Panc1 (cell line): ENCODE measurements around the gene FKRP. TPM values are rescaled to one million over a fixed set of nuclear protein-coding genes. Genes with fewer than 3 reads are reported as not detected.
A peak's percentile ranks its signal among the peaks of the same experiment; 100 is the strongest.

Experiments used
- ATAC-seq: fragments of 200-7000 bp; cut with Tn5 transposase; 2 replicates; pipeline ENCODE4 v1.9.1; 2020; ENCODE audit warnings: mild to moderate bottlenecking, moderate library complexity
- BruUV-seq: library from RNA; stranded (reverse); fragments of 400-500 nt; replicated peaks from 2 replicates; lab custom pipeline; 2021; lab: Mats Ljungman, UMichigan
- CTCF ChIA-PET: fragments of 300-600 bp; sonication (Branson Sonifier 250); formaldehyde crosslinking; loops from one replicate; lab custom pipeline; 2022; ENCODE audit warnings: antibody characterized with exemption; lab: Charles Lee
- POLR2A ChIA-PET: fragments of 300-600 bp; sonication (Branson Sonifier 250); formaldehyde crosslinking; loops from one replicate; lab custom pipeline; 2022; ENCODE audit warnings: antibody characterized with exemption; lab: Charles Lee
- DNase-seq: peaks from one replicate; pipeline ENCODE4 v3.0.0-alpha.2; 2010; ENCODE audit warnings: low read depth, low spot score
- H3K27ac ChIP-seq: 2 replicates; pipeline ENCODE4 v1.5.1; 2011; ENCODE audit warnings: mild to moderate bottlenecking, low read length, inconsistent platforms
- H3K27me3 ChIP-seq: fragments of 200-500 bp; sonication (Bioruptor generic); 2 replicates; pipeline ENCODE4 v1.6.0; 2014; ENCODE audit warnings: low read length, inconsistent platforms; ENCODE audit not compliant: control insufficient read depth, insufficient read depth
- H3K36me3 ChIP-seq: fragments of 200-500 bp; sonication (Bioruptor generic); 2 replicates; pipeline ENCODE4 v1.5.1; 2014; ENCODE audit warnings: inconsistent platforms, mild to moderate bottlenecking, low read length, moderate library complexity; ENCODE audit not compliant: control insufficient read depth, insufficient read depth
- H3K4me1 ChIP-seq: 2 replicates; pipeline ENCODE4 v1.5.1; 2011; ENCODE audit warnings: inconsistent platforms, mild to moderate bottlenecking, low read length, moderate library complexity; ENCODE audit not compliant: control insufficient read depth, insufficient read depth
- H3K4me3 ChIP-seq, 2 experiments: 2 replicates each; pipeline ENCODE4 v1.5.1; 2011 to 2012; ENCODE audit warnings: low read depth in 2 of 2, low read length in 2 of 2, mild to moderate bottlenecking in 2 of 2, inconsistent platforms in 1 of 2, moderate library complexity in 1 of 2
- H3K9me3 ChIP-seq: fragments of 200-500 bp; sonication (Bioruptor generic); 2 replicates; pipeline ENCODE4 v1.5.1; 2014; ENCODE audit warnings: low read depth, mild to moderate bottlenecking, inconsistent platforms, low read length, moderate library complexity; ENCODE audit not compliant: control insufficient read depth, insufficient read depth
- POLR2AphosphoS5 ChIP-seq: IDR thresholded peaks from 2 replicates; pipeline ENCODE4 v1.6.1; 2012; ENCODE audit warnings: mild to moderate bottlenecking, low read depth, low read length, moderate library complexity
- SIN3A ChIP-seq: IDR thresholded peaks from 2 replicates; pipeline ENCODE4 v1.6.1; 2012; ENCODE audit warnings: low read depth, mild to moderate bottlenecking, low read length, moderate library complexity, borderline replicate concordance; ENCODE audit not compliant: insufficient read depth
- TCF7L2 ChIP-seq: IDR thresholded peaks from 2 replicates; pipeline ENCODE4 v1.6.1; 2011; ENCODE audit warnings: mild to moderate bottlenecking, low read depth, low read length, inconsistent platforms
- in situ Hi-C: cut with HindIII; loops from 2 replicates; pipeline ENCODE4 v1.10.0; 2016; ENCODE audit warnings: low sequenced_read_pairs, low pct_unique_long_range_greater_than_20kb
- intact Hi-C: fragments of 100-400 bp; cut with micrococcal nuclease; formaldehyde crosslinking; loops from one replicate; pipeline ENCODE4 v1.10.0; 2022; ENCODE audit not compliant: unreplicated experiment
- total RNA-seq: library from RNA; stranded (reverse); gene quantifications from one replicate; pipeline ENCODE4 v1.2.1, GENCODE V29; 2021; ENCODE audit not compliant: unreplicated experiment
- TF ChIP-seq, protein P1 (sequence below): fragments of 450-650 bp; IDR thresholded peaks from 2 replicates; pipeline ENCODE4 v1.5.1; 2017; ENCODE audit warnings: mild to moderate bottlenecking
- TF ChIP-seq, protein P2 (sequence below), 2 experiments: IDR thresholded peaks; 2 replicates each; pipeline ENCODE4 v1.6.1; 2011 to 2012; ENCODE audit warnings: low read depth in 2 of 2, control low read depth in 1 of 2, low read length in 1 of 2, mild to moderate bottlenecking in 1 of 2, moderate library complexity in 1 of 2; ENCODE audit not compliant: insufficient read depth in 1 of 2

FKRP gene
- total RNA-seq, 1 experiment from 2014 or later: 21.6 TPM

GRCh38 chr19:46786236-46787039 lies 40.6 kb downstream of the FKRP start:
- ATAC-seq: peak; percentile 47
- H3K4me1 ChIP-seq: peaks cover 8% of the 10 kb centered on the region
- no peaks in the 10 kb centered on the region for H3K27me3 ChIP-seq
- peak overlapping the region; percentile 89 for H3K27ac ChIP-seq
- TF ChIP-seq SIN3A: peak; percentile 95
- TF ChIP-seq TCF7L2: no peak
- ChIA-PET CTCF (no interaction called here), POLR2A (interaction anchor here (0.5 kb wide), 2 partner anchors 17 to 47 kb away, joined by 3 read pairs; no protein-coding TSS in a partner anchor)
- in situ Hi-C loops: no loop called here
- H3K36me3 ChIP-seq: peaks cover 3% of the 10 kb centered on the region; the same call in 1 of the 2 replicates
- intact Hi-C loops: no loop called here
- no peaks in the 10 kb centered on the region for H3K9me3 ChIP-seq
- H3K4me3 ChIP-seq: peak overlapping the region; percentile 87 to 92
- BruUV-seq: no TSS peak
- DNase-seq: no peak

GRCh38 chr19:46787040-46787330 lies 41.1 kb downstream of the FKRP start:
- intact Hi-C loops (no loop called here), in situ Hi-C loops (no loop called here)
- POLR2A ChIA-PET: no interaction called here
- DNase-seq (no peak), ATAC-seq (no peak)
- no peak for TF ChIP-seq SIN3A
- TF ChIP-seq POLR2AphosphoS5: no peak
- TF ChIP-seq, protein P1, sequence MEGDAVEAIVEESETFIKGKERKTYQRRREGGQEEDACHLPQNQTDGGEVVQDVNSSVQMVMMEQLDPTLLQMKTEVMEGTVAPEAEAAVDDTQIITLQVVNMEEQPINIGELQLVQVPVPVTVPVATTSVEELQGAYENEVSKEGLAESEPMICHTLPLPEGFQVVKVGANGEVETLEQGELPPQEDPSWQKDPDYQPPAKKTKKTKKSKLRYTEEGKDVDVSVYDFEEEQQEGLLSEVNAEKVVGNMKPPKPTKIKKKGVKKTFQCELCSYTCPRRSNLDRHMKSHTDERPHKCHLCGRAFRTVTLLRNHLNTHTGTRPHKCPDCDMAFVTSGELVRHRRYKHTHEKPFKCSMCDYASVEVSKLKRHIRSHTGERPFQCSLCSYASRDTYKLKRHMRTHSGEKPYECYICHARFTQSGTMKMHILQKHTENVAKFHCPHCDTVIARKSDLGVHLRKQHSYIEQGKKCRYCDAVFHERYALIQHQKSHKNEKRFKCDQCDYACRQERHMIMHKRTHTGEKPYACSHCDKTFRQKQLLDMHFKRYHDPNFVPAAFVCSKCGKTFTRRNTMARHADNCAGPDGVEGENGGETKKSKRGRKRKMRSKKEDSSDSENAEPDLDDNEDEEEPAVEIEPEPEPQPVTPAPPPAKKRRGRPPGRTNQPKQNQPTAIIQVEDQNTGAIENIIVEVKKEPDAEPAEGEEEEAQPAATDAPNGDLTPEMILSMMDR: no peak
- no peak for TF ChIP-seq TCF7L2
- TF ChIP-seq, protein P2, sequence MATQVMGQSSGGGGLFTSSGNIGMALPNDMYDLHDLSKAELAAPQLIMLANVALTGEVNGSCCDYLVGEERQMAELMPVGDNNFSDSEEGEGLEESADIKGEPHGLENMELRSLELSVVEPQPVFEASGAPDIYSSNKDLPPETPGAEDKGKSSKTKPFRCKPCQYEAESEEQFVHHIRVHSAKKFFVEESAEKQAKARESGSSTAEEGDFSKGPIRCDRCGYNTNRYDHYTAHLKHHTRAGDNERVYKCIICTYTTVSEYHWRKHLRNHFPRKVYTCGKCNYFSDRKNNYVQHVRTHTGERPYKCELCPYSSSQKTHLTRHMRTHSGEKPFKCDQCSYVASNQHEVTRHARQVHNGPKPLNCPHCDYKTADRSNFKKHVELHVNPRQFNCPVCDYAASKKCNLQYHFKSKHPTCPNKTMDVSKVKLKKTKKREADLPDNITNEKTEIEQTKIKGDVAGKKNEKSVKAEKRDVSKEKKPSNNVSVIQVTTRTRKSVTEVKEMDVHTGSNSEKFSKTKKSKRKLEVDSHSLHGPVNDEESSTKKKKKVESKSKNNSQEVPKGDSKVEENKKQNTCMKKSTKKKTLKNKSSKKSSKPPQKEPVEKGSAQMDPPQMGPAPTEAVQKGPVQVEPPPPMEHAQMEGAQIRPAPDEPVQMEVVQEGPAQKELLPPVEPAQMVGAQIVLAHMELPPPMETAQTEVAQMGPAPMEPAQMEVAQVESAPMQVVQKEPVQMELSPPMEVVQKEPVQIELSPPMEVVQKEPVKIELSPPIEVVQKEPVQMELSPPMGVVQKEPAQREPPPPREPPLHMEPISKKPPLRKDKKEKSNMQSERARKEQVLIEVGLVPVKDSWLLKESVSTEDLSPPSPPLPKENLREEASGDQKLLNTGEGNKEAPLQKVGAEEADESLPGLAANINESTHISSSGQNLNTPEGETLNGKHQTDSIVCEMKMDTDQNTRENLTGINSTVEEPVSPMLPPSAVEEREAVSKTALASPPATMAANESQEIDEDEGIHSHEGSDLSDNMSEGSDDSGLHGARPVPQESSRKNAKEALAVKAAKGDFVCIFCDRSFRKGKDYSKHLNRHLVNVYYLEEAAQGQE (IDR thresholded peaks at IDR 0.05; ENCODE audit: insufficient read depth in 1 of 2, low read depth in 2 of 2, low read length in 1 of 2): no peak
- no peaks in the 10 kb centered on the region for H3K27me3 ChIP-seq
- H3K4me3 ChIP-seq: peak overlapping the region; percentile 87 to 92
- BruUV-seq: no TSS peak
- H3K4me1 ChIP-seq: peaks cover 8% of the 10 kb centered on the region
- H3K27ac ChIP-seq: peak overlapping the region; percentile 89
- CTCF ChIA-PET: no interaction called here
- H3K9me3 ChIP-seq: no peaks in the 10 kb centered on the region
- H3K36me3 ChIP-seq: peaks cover 3% of the 10 kb centered on the region; the same call in 1 of the 2 replicates
